ENCODE measurements around the gene HERPUD1. TPM values are rescaled to one million over a fixed set of nuclear protein-coding genes. Genes with fewer than 3 reads are reported as not detected.
A peak's percentile ranks its signal among the peaks of the same experiment; 100 is the strongest.

Gene HERPUD1
- total RNA-seq, 1 experiment from 2014 or later, result 35.3 TPM

DNA sequence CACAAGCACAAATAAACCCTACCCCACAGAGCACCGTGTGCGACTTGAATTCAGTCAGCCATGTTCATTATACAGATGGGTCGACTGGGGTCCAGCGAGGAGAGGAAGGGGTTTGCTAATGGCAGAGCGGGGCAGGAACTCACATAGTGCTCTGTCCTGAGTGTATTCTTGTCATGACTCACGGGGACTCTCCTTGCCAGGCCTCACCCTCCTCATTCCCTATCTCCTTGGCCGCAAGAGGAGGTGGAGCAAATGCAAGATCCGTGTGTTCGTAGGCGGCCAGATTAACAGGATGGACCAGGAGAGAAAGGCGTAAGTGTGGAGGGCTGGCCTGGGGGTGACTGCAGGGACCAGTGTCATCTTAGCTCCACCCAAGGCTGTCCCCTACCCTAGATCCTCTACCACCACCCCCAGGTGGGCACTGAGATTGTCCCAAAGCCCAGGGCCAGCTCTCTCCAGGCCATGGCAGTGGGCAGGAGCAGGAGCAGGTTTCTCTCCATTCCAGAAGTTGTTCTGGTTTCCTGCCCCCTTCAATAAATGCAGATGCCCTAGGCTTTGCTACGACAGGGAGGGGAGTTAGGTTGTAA, 37.5 kb upstream of the HERPUD1 start:
- no peaks in the 10 kb centered on the region for H4K20me1 ChIP-seq (ENCODE audit: insufficient read depth)
- 0 out of 2 replicates have a peak overlapping the region, but pooled peaks have one; percentile 26 for H3K27ac ChIP-seq
- no peaks in the 10 kb centered on the region for H3K9me3 ChIP-seq (ENCODE audit: insufficient read depth, low read depth)
- no peak overlapping the region for H3K4me3 ChIP-seq
- CTCF ChIA-PET, result interaction anchor here (0.6 to 0.9 kb wide), 3 partner anchors 37 to 72 kb away, joined by 3 to 6 read pairs (median 4); no protein-coding TSS in a partner anchor
- BruUV-seq (replicated peaks), result no TSS peak
- H3K4me2 ChIP-seq, result peak overlapping the region; percentile 50
- TF ChIP-seq EZH2 (IDR thresholded peaks at IDR 0.05; ENCODE audit: low read depth), result no peak
- TF ChIP-seq, protein P1, sequence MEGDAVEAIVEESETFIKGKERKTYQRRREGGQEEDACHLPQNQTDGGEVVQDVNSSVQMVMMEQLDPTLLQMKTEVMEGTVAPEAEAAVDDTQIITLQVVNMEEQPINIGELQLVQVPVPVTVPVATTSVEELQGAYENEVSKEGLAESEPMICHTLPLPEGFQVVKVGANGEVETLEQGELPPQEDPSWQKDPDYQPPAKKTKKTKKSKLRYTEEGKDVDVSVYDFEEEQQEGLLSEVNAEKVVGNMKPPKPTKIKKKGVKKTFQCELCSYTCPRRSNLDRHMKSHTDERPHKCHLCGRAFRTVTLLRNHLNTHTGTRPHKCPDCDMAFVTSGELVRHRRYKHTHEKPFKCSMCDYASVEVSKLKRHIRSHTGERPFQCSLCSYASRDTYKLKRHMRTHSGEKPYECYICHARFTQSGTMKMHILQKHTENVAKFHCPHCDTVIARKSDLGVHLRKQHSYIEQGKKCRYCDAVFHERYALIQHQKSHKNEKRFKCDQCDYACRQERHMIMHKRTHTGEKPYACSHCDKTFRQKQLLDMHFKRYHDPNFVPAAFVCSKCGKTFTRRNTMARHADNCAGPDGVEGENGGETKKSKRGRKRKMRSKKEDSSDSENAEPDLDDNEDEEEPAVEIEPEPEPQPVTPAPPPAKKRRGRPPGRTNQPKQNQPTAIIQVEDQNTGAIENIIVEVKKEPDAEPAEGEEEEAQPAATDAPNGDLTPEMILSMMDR (conservative IDR thresholded peaks at IDR 0.05), result no peak
- no peaks in the 10 kb centered on the region for H3K9me2 ChIP-seq (ENCODE audit: insufficient read depth)
- H3K79me2 ChIP-seq (ENCODE audit: low read depth), result no peaks in the 10 kb centered on the region
- intact Hi-C loops (cut with micrococcal nuclease; ENCODE audit: unreplicated experiment), result no loop called here
- peak overlapping the region; percentile 46; the same call in 1 of the 2 replicates for H2AFZ ChIP-seq
- H3F3A ChIP-seq (ENCODE audit: insufficient read depth, low read depth), result peaks cover 8% of the 10 kb centered on the region; the same call in 1 of the 2 replicates
- no peaks in the 10 kb centered on the region for H3K36me3 ChIP-seq (ENCODE audit: low read depth)
- peak; percentile 67 to 76 for DNase-seq
- POLR2A ChIA-PET (ENCODE audit: unreplicated experiment), result interaction anchor here (0.6 kb wide), 1 partner anchor 287 kb away, joined by 7 read pairs; no protein-coding TSS in a partner anchor
- H3K4me1 ChIP-seq (replicated peaks; ENCODE audit: insufficient read depth), result peaks cover 5% of the 10 kb centered on the region
- H3K27me3 ChIP-seq (ENCODE audit: insufficient read depth, low read depth), result peaks cover 2% of the 10 kb centered on the region; the same call in 1 of the 2 replicates

DNA sequence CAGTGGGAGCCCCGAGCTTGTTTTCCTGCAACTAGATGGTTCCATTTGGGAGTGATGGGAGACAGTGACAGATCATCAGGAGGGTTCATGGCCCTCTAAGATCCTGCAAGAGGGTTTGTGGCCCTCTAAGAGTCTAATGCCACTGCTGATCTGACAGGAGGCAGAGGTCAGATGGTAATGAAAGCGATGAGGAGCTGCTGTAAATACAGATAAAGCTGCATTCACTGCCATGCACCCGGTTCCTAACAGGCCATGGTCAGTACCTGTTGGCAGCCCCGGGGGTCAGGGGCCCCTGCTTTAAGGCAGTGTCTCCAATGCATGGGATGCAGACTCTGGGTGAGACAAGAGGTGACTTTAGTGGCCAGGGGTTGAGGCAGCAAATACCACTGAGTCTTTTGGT, 36.1 kb upstream of the HERPUD1 start:
- BruUV-seq (replicated peaks), result no TSS peak
- Histone ChIP-seq H3K4me3 (no peak overlapping the region), H3K27ac (no peak overlapping the region), H4K20me1 (ENCODE audit: insufficient read depth) (no peaks in the 10 kb centered on the region), H3K79me2 (ENCODE audit: low read depth) (no peaks in the 10 kb centered on the region), H3K4me2 (no peak overlapping the region), H2AFZ (no peak overlapping the region), H3K27me3 (ENCODE audit: insufficient read depth, low read depth) (peaks cover 8% of the 10 kb centered on the region; the same call in 1 of the 2 replicates), H3K36me3 (ENCODE audit: low read depth) (no peaks in the 10 kb centered on the region), H3K9me3 (ENCODE audit: insufficient read depth, low read depth) (no peaks in the 10 kb centered on the region), H3F3A (ENCODE audit: insufficient read depth, low read depth) (peaks cover 8% of the 10 kb centered on the region; the same call in 1 of the 2 replicates), H3K4me1 (replicated peaks; ENCODE audit: insufficient read depth) (peaks cover 5% of the 10 kb centered on the region), H3K9me2 (ENCODE audit: insufficient read depth) (no peaks in the 10 kb centered on the region)
- intact Hi-C loops (cut with micrococcal nuclease; ENCODE audit: unreplicated experiment), result no loop called here
- POLR2A ChIA-PET (ENCODE audit: unreplicated experiment), result no interaction called here
- DNase-seq, result no peak
- TF ChIP-seq, protein P1 (conservative IDR thresholded peaks at IDR 0.05), result no peak
- no peak for TF ChIP-seq EZH2 (IDR thresholded peaks at IDR 0.05; ENCODE audit: low read depth)
- CTCF ChIA-PET, result no interaction called here

DNA sequence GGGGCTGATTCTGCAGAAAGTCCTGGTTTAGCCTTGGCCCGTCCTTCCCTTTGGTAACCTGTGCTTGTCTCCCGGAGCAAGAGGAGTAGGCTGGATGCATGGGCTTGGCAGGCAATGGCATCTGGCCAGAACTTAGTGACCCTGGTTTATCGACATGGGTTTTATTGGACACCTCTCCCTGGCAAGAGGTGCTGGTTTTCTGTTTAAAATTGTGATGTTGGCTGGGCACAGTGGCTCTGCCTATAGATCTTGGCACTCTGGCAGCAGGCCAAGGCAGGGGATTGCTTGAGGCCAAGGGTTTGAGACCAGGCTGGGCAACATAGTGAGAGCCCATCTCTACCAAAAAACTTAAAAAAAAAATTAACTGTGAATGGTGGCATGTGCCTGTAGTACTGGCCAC, 35.7 kb upstream of the HERPUD1 start:
- no peak overlapping the region for H2AFZ ChIP-seq
- H3K4me2 ChIP-seq, result no peak overlapping the region
- H3K27me3 ChIP-seq (ENCODE audit: insufficient read depth, low read depth), result peaks cover 8% of the 10 kb centered on the region; the same call in 1 of the 2 replicates
- H4K20me1 ChIP-seq (ENCODE audit: insufficient read depth), result no peaks in the 10 kb centered on the region
- no peak for DNase-seq
- TF ChIP-seq, protein P1 (conservative IDR thresholded peaks at IDR 0.05), result no peak
- TF ChIP-seq EZH2 (IDR thresholded peaks at IDR 0.05; ENCODE audit: low read depth), result no peak
- no peaks in the 10 kb centered on the region for H3K79me2 ChIP-seq (ENCODE audit: low read depth)
- peaks cover 8% of the 10 kb centered on the region; the same call in 1 of the 2 replicates for H3F3A ChIP-seq (ENCODE audit: insufficient read depth, low read depth)
- no peak overlapping the region for H3K27ac ChIP-seq
- no peaks in the 10 kb centered on the region for H3K9me2 ChIP-seq (ENCODE audit: insufficient read depth)
- ChIA-PET POLR2A (ENCODE audit: unreplicated experiment) (interaction anchor here (0.7 kb wide), 1 partner anchor 637 kb away, joined by 5 read pairs; no protein-coding TSS in a partner anchor), CTCF (no interaction called here)
- peaks cover 5% of the 10 kb centered on the region for H3K4me1 ChIP-seq (replicated peaks; ENCODE audit: insufficient read depth)
- no peaks in the 10 kb centered on the region for H3K36me3 ChIP-seq (ENCODE audit: low read depth)
- intact Hi-C loops (cut with micrococcal nuclease; ENCODE audit: unreplicated experiment), result no loop called here
- no peak overlapping the region for H3K4me3 ChIP-seq
- no TSS peak for BruUV-seq (replicated peaks)
- no peaks in the 10 kb centered on the region for H3K9me3 ChIP-seq (ENCODE audit: insufficient read depth, low read depth)
